Caco-2 (cell line): ENCODE measurements around the gene PIGM. TPM values are rescaled to one million over a fixed set of nuclear protein-coding genes. Genes with fewer than 3 reads are reported as not detected.
A peak's percentile ranks its signal among the peaks of the same experiment; 100 is the strongest.

ENCODE experiments used
- BruUV-seq: library from RNA; stranded (reverse); fragments of 400-500 nt; replicated peaks from 2 replicates; lab custom pipeline; 2021; lab: Mats Ljungman, UMichigan
- CTCF ChIA-PET: fragments of 300-600 bp; sonication (Branson Sonifier 250); formaldehyde crosslinking; loops from one replicate; lab custom pipeline; 2022; ENCODE audit warnings: antibody characterized with exemption; lab: Charles Lee
- POLR2A ChIA-PET: fragments of 300-600 bp; sonication (Branson Sonifier 250); formaldehyde crosslinking; loops from one replicate; lab custom pipeline; 2022; ENCODE audit warnings: antibody characterized with exemption; lab: Charles Lee
- DNase-seq, 2 experiments: peaks; one replicate each; pipeline versions ENCODE4 v3.0.0 to v3.0.0-alpha.2; 2020 to 2022
- H3K27me3 ChIP-seq: replicated peaks from 2 replicates; pipeline ENCODE4 v1.6.0; 2011; ENCODE audit warnings: low read length; ENCODE audit not compliant: control insufficient read depth, insufficient read depth
- H3K36me3 ChIP-seq: 2 replicates; pipeline ENCODE4 v1.5.1; 2011; ENCODE audit warnings: low read length; ENCODE audit not compliant: control insufficient read depth, insufficient read depth
- H3K4me1 ChIP-seq: fragments of 250-450 bp; sonication (Bioruptor Pico); 2 replicates; pipeline ENCODE4 v1.5.1; 2020; ENCODE audit warnings: mild to moderate bottlenecking
- H3K4me3 ChIP-seq: 2 replicates; pipeline ENCODE4 v1.5.1; 2011; ENCODE audit warnings: low read depth, mild to moderate bottlenecking, control low read depth, low read length
- H3K9me3 ChIP-seq: fragments of 250-450 bp; sonication (Bioruptor Pico); 2 replicates; pipeline ENCODE4 v1.5.1; 2020; ENCODE audit warnings: mild to moderate bottlenecking, moderate library complexity
- H3K27ac Mint-ChIP-seq: one replicate; pipeline ENCODE4 v1.8.0; 2022; ENCODE audit warnings: mixed read lengths; ENCODE audit not compliant: unreplicated experiment
- H3K27me3 Mint-ChIP-seq: one replicate; pipeline ENCODE4 v1.8.0; 2022; ENCODE audit warnings: mixed read lengths; ENCODE audit not compliant: insufficient read depth, unreplicated experiment
- H3K36me3 Mint-ChIP-seq: one replicate; pipeline ENCODE4 v1.8.0; 2022; ENCODE audit warnings: mild to moderate bottlenecking, mixed read lengths; ENCODE audit not compliant: insufficient read depth, unreplicated experiment
- H3K4me1 Mint-ChIP-seq: one replicate; pipeline ENCODE4 v1.8.0; 2022; ENCODE audit warnings: low read depth, mixed read lengths; ENCODE audit not compliant: unreplicated experiment
- H3K4me3 Mint-ChIP-seq: one replicate; pipeline ENCODE4 v1.8.0; 2022; ENCODE audit warnings: mild to moderate bottlenecking, moderate library complexity, mixed read lengths; ENCODE audit not compliant: unreplicated experiment
- H3K9me3 Mint-ChIP-seq: one replicate; pipeline ENCODE4 v1.8.0; 2022; ENCODE audit warnings: mixed read lengths; ENCODE audit not compliant: unreplicated experiment
- intact Hi-C: fragments of 100-400 bp; cut with micrococcal nuclease; formaldehyde crosslinking; loops from one replicate; pipeline ENCODE4 v1.10.0; 2022; ENCODE audit not compliant: unreplicated experiment
- total RNA-seq: library from RNA; stranded (reverse); gene quantifications from 2 replicates; pipeline ENCODE4 v1.2.3, GENCODE V29; 2022
- TF ChIP-seq, protein P1 (sequence below), 2 experiments: fragments of 200-600 bp in 1 of 2; IDR thresholded peaks; 1 replicate in 1 of 2; 2 replicates in 1 of 2; pipeline versions ENCODE4 v1.5.1 to v1.8.0; 2011 to 2022; ENCODE audit warnings: antibody characterized with exemption in 1 of 2, control low read depth in 1 of 2, inconsistent platforms in 1 of 2, low read depth in 1 of 2, low read length in 1 of 2, mild to moderate bottlenecking in 1 of 2, moderate library complexity in 1 of 2; ENCODE audit not compliant: insufficient read depth in 1 of 2, severe bottlenecking in 1 of 2, unreplicated experiment in 1 of 2

The PIGM gene
- total RNA-seq, 1 experiment from 2014 or later: 5.5 TPM

- POLR2A ChIA-PET: no interaction called here
- Histone ChIP-seq H3K4me3 (no peak overlapping the region), H3K27me3 (no peaks in the 10 kb centered on the region), H3K4me1 (peaks cover 17% of the 10 kb centered on the region), H3K36me3 (no peaks in the 10 kb centered on the region), H3K9me3 (no peaks in the 10 kb centered on the region)
- TF ChIP-seq, protein P1, sequence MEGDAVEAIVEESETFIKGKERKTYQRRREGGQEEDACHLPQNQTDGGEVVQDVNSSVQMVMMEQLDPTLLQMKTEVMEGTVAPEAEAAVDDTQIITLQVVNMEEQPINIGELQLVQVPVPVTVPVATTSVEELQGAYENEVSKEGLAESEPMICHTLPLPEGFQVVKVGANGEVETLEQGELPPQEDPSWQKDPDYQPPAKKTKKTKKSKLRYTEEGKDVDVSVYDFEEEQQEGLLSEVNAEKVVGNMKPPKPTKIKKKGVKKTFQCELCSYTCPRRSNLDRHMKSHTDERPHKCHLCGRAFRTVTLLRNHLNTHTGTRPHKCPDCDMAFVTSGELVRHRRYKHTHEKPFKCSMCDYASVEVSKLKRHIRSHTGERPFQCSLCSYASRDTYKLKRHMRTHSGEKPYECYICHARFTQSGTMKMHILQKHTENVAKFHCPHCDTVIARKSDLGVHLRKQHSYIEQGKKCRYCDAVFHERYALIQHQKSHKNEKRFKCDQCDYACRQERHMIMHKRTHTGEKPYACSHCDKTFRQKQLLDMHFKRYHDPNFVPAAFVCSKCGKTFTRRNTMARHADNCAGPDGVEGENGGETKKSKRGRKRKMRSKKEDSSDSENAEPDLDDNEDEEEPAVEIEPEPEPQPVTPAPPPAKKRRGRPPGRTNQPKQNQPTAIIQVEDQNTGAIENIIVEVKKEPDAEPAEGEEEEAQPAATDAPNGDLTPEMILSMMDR (IDR thresholded peaks at IDR 0.05; ENCODE audit: insufficient read depth in 1 of 2, low read depth in 1 of 2, low read length in 1 of 2, severe bottlenecking in 1 of 2, unreplicated experiment in 1 of 2): no peak
- no TSS peak for BruUV-seq
- peak in 1 of 2 experiments; percentile 28 for DNase-seq
- Mint-ChIP-seq H3K4me3 (no peak overlapping the region), H3K36me3 (peaks cover 4% of the 10 kb centered on the region), H3K9me3 (no peaks in the 10 kb centered on the region), H3K27me3 (peaks cover 3% of the 10 kb centered on the region), H3K4me1 (no peaks in the 10 kb centered on the region), H3K27ac (no peak overlapping the region)
- intact Hi-C loops: no loop called here
- CTCF ChIA-PET: no interaction called here
Observed at GRCh38 chr1:160064746-160065145, 33.0 kb upstream of the PIGM start.

DNA sequence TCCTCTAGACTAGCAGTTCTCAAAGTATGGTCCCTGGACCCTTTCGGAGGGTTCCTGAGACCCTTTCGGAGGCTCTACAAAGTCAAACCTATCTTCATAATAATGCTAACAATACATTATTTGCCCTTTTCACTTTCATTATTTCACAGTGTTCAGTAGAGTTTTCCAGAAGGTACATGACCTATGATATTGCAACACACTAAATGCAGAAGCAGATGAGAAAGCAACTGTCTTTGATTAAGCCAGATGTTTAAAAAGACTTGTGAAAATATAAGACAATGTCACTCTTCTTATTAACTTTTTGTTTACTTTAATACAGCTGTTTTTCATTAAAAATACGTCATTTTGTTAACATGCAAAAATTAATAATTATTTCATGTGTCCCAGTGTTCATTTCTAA is 32.4 kb upstream of the PIGM start:
- intact Hi-C loops: no loop called here
- Mint-ChIP-seq H3K9me3 (no peaks in the 10 kb centered on the region), H3K27me3 (peaks cover 5% of the 10 kb centered on the region), H3K27ac (no peak overlapping the region), H3K36me3 (no peaks in the 10 kb centered on the region), H3K4me3 (no peak overlapping the region), H3K4me1 (no peaks in the 10 kb centered on the region)
- no peaks in the 10 kb centered on the region for H3K36me3 ChIP-seq
- TF ChIP-seq, protein P1 (IDR thresholded peaks at IDR 0.05; ENCODE audit: insufficient read depth in 1 of 2, low read depth in 1 of 2, low read length in 1 of 2, severe bottlenecking in 1 of 2, unreplicated experiment in 1 of 2): no peak
- ChIA-PET POLR2A (interaction anchor here (0.6 kb wide), 1 partner anchor 10 kb away, joined by 3 read pairs; no protein-coding TSS in a partner anchor), CTCF (interaction anchor here (1.8 kb wide), 1 partner anchor 21 kb away, joined by 6 read pairs; no protein-coding TSS in a partner anchor)
- no peak for DNase-seq
- H3K4me1 ChIP-seq: peaks cover 15% of the 10 kb centered on the region
- H3K4me3 ChIP-seq: no peak overlapping the region
- no TSS peak for BruUV-seq
- H3K9me3 ChIP-seq: no peaks in the 10 kb centered on the region
- no peaks in the 10 kb centered on the region for H3K27me3 ChIP-seq

DNA sequence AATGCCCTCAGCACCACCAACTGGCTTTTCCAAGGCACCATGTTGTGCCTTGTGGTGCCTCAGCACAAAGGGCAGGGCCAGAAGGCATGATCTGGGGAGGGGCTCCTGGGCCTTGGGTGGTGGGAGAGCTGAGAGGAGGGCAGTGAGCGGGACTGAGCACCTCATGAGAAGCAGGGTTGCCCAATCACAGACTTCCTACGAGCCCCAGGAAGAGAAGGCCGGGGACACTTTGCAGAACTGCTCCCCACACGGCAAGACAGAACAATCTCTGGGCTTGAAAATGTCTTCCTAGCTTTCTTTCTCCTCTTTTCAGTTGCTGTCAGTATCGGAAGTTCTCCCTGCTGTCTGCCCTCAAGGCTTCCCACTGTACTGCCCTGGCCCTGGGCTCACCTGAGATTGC is 31.4 kb upstream of the PIGM start:
- DNase-seq: no peak
- no peaks in the 10 kb centered on the region for H3K9me3 ChIP-seq
- no peaks in the 10 kb centered on the region for H3K27me3 ChIP-seq
- Mint-ChIP-seq H3K36me3 (no peaks in the 10 kb centered on the region), H3K27ac (no peak overlapping the region), H3K9me3 (no peaks in the 10 kb centered on the region), H3K4me1 (no peaks in the 10 kb centered on the region), H3K4me3 (no peak overlapping the region), H3K27me3 (peaks cover 2% of the 10 kb centered on the region)
- BruUV-seq: no TSS peak
- CTCF ChIA-PET: interaction anchor here (1.1 to 1.8 kb wide), 2 partner anchors 22 to 55 kb away, joined by 3 to 6 read pairs; no protein-coding TSS in a partner anchor
- POLR2A ChIA-PET: no interaction called here
- intact Hi-C loops: no loop called here
- H3K4me3 ChIP-seq: no peak overlapping the region
- no peaks in the 10 kb centered on the region for H3K36me3 ChIP-seq
- H3K4me1 ChIP-seq: peaks cover 15% of the 10 kb centered on the region
- TF ChIP-seq, protein P1 (IDR thresholded peaks at IDR 0.05; ENCODE audit: insufficient read depth in 1 of 2, low read depth in 1 of 2, low read length in 1 of 2, severe bottlenecking in 1 of 2, unreplicated experiment in 1 of 2): no peak
